ENCODE measurements around the gene TOLLIP.
A peak's percentile ranks its signal among the peaks of the same experiment; 100 is the strongest.

The TOLLIP gene

GRCh38 chr11:1308743-1309497 lies 512 bp downstream of the TOLLIP start:
- peak overlapping the region; percentile 77 for H3K4me3 ChIP-seq (ENCODE audit: low read depth, low read length)
- H3K9me3 ChIP-seq (ENCODE audit: control insufficient read depth, insufficient read depth, low read depth, low read length): no peaks in the 10 kb centered on the region
- ChIA-PET POLR2A (interaction anchor here (1.0 to 1.1 kb wide), 2 partner anchors 19 to 74 kb away, joined by 3 read pairs; no protein-coding TSS in a partner anchor), CTCF (no interaction called here)
- H3K27ac ChIP-seq (ENCODE audit: extremely low read depth, low read depth, low read length): peak overlapping the region; percentile 13; the same call in 1 of the 2 replicates
- H3K4me1 ChIP-seq (ENCODE audit: control insufficient read depth, insufficient read depth, low read length): no peaks in the 10 kb centered on the region
- TF ChIP-seq ZNF211 (tag by site-specific recombination; IDR thresholded peaks at IDR 0.05; ENCODE audit: low read depth) (no peak), ZNF785 (tag by site-specific recombination; IDR thresholded peaks at IDR 0.05) (no peak), GLIS1 (tag by site-specific recombination; IDR thresholded peaks at IDR 0.05) (peak; percentile 94), SP7 (tag by site-specific recombination; IDR thresholded peaks at IDR 0.05) (0 out of 2 replicates have a peak, but pooled peaks have one; percentile 31), ZNF324 (tag by site-specific recombination; IDR thresholded peaks at IDR 0.05) (no peak), ZBTB8A (tag by site-specific recombination; IDR thresholded peaks at IDR 0.05) (peak; percentile 79), ZBTB48 (tag by site-specific recombination; IDR thresholded peaks at IDR 0.05) (peak; percentile 40; the same call in 1 of the 2 replicates), SP3 (tag by site-specific recombination; IDR thresholded peaks at IDR 0.05) (peak; percentile 84), SP2 (tag by site-specific recombination; IDR thresholded peaks at IDR 0.05) (peak; percentile 68), ZIC2 (tag by site-specific recombination; IDR thresholded peaks at IDR 0.05) (peak; percentile 60), KLF10 (tag by site-specific recombination; IDR thresholded peaks at IDR 0.05) (no peak), GLIS2 (tag by site-specific recombination; IDR thresholded peaks at IDR 0.05) (peak; percentile 84)
- TF ChIP-seq, protein P1, sequence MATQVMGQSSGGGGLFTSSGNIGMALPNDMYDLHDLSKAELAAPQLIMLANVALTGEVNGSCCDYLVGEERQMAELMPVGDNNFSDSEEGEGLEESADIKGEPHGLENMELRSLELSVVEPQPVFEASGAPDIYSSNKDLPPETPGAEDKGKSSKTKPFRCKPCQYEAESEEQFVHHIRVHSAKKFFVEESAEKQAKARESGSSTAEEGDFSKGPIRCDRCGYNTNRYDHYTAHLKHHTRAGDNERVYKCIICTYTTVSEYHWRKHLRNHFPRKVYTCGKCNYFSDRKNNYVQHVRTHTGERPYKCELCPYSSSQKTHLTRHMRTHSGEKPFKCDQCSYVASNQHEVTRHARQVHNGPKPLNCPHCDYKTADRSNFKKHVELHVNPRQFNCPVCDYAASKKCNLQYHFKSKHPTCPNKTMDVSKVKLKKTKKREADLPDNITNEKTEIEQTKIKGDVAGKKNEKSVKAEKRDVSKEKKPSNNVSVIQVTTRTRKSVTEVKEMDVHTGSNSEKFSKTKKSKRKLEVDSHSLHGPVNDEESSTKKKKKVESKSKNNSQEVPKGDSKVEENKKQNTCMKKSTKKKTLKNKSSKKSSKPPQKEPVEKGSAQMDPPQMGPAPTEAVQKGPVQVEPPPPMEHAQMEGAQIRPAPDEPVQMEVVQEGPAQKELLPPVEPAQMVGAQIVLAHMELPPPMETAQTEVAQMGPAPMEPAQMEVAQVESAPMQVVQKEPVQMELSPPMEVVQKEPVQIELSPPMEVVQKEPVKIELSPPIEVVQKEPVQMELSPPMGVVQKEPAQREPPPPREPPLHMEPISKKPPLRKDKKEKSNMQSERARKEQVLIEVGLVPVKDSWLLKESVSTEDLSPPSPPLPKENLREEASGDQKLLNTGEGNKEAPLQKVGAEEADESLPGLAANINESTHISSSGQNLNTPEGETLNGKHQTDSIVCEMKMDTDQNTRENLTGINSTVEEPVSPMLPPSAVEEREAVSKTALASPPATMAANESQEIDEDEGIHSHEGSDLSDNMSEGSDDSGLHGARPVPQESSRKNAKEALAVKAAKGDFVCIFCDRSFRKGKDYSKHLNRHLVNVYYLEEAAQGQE (tag by site-specific recombination; IDR thresholded peaks at IDR 0.05): no peak
- H3K36me3 ChIP-seq (ENCODE audit: control insufficient read depth in 2 of 2, insufficient read depth in 1 of 2, low read length in 2 of 2): peaks cover 0 to 36% of the 10 kb centered on the region in 2 experiments; a peak in 1 of 3 replicates

GRCh38 chr11:1307998-1308742 lies 1.3 kb downstream of the TOLLIP start:
- H3K4me1 ChIP-seq (ENCODE audit: control insufficient read depth, insufficient read depth, low read length): no peaks in the 10 kb centered on the region
- no peak overlapping the region for H3K27ac ChIP-seq (ENCODE audit: extremely low read depth, low read depth, low read length)
- H3K36me3 ChIP-seq (ENCODE audit: control insufficient read depth in 2 of 2, insufficient read depth in 1 of 2, low read length in 2 of 2): peaks cover 0 to 40% of the 10 kb centered on the region in 2 experiments; a peak in 1 of 3 replicates
- ChIA-PET POLR2A (no interaction called here), CTCF (no interaction called here)
- peak overlapping the region; percentile 77 for H3K4me3 ChIP-seq (ENCODE audit: low read depth, low read length)
- H3K9me3 ChIP-seq (ENCODE audit: control insufficient read depth, insufficient read depth, low read depth, low read length): no peaks in the 10 kb centered on the region
- TF ChIP-seq ZNF660 (tag by site-specific recombination; IDR thresholded peaks at IDR 0.05) (no peak), ZNF501 (tag by site-specific recombination; IDR thresholded peaks at IDR 0.05) (no peak), TCF7L2 (IDR thresholded peaks at IDR 0.05; ENCODE audit: borderline replicate concordance, low read depth, low read length) (no peak), ZBTB7A (tag by site-specific recombination; IDR thresholded peaks at IDR 0.05; ENCODE audit: low read depth) (no peak), ZNF658 (tag by site-specific recombination; IDR thresholded peaks at IDR 0.05) (no peak), FEZF1 (tag by site-specific recombination; IDR thresholded peaks at IDR 0.05) (no peak), ZNF16 (tag by site-specific recombination; IDR thresholded peaks at IDR 0.05; ENCODE audit: low read depth) (no peak), PRDM10 (tag by site-specific recombination; IDR thresholded peaks at IDR 0.05) (no peak), ZNF416 (tag by site-specific recombination; IDR thresholded peaks at IDR 0.05) (no peak)
- TF ChIP-seq, protein P2, sequence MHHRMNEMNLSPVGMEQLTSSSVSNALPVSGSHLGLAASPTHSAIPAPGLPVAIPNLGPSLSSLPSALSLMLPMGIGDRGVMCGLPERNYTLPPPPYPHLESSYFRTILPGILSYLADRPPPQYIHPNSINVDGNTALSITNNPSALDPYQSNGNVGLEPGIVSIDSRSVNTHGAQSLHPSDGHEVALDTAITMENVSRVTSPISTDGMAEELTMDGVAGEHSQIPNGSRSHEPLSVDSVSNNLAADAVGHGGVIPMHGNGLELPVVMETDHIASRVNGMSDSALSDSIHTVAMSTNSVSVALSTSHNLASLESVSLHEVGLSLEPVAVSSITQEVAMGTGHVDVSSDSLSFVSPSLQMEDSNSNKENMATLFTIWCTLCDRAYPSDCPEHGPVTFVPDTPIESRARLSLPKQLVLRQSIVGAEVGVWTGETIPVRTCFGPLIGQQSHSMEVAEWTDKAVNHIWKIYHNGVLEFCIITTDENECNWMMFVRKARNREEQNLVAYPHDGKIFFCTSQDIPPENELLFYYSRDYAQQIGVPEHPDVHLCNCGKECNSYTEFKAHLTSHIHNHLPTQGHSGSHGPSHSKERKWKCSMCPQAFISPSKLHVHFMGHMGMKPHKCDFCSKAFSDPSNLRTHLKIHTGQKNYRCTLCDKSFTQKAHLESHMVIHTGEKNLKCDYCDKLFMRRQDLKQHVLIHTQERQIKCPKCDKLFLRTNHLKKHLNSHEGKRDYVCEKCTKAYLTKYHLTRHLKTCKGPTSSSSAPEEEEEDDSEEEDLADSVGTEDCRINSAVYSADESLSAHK (tag by site-specific recombination; IDR thresholded peaks at IDR 0.05): no peak

Measured in HEK293 (cell line).